Mucosa of gallbladder (tissue), 1 donor: ENCODE data around the gene ASL. TPM values are rescaled to one million over a fixed set of nuclear protein-coding genes. Genes with fewer than 3 reads are reported as not detected.
"Not testable (repeated sequence)": the region's sequence is repeated elsewhere in the genome, so short reads cannot be mapped to it uniquely, and the experiment has no call there.

Experiments used
- DNase-seq: peaks from one replicate; pipeline ENCODE4 v3.0.0-alpha.2; 2020; ENCODE audit warnings: low spot score
- total RNA-seq: library from RNA; stranded (reverse); gene quantifications from one replicate; pipeline ENCODE4 v1.2.1, GENCODE V29; 2021
- donor health status: DM: no; HTN: no; CAD: no.

The ASL gene
- total RNA-seq, 1 donor from 2014 or later: 138 TPM

DNA sequence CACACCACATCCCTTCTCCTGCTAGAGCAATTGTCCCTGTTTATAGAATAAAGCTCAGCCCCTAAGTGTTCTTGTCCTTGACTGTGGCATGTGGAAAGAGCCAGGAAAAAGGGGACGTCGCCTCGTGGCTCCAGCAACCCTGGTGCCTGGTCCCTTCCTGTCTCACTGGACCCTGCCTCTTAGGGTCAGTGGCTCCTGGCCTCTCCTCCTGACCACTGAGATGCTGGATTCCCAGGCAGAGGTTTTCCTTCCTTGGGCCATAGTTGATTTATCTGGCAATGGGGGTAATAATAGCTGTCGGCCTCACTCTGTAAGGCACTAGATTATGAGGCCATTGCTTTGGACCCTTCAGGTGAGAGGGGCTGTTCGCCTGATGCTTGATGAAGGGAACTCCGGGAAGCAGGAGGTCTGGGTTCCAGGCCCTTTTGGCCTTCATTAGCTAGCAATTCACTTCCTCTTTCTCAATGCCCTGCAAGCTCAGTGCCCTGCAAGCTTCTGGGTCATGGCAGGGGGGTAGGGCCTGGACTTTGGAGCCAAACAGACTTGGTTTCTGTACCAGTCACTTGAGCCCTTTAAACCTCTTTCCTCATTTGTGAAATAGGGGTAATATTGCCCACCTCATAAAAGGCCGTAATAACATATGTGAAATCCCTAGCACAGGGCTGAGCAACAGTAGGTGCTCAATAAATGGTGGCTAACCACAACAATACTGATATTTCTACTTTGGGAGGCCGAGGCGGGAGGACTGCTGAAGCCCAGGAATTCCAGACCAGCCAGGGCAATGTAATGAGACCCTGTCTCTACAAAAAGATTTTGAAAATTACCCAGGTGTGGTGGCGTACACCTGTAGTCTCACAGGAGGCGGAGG is 1.1 kb downstream of the ASL start:
- peak; percentile 70 for DNase-seq

DNA sequence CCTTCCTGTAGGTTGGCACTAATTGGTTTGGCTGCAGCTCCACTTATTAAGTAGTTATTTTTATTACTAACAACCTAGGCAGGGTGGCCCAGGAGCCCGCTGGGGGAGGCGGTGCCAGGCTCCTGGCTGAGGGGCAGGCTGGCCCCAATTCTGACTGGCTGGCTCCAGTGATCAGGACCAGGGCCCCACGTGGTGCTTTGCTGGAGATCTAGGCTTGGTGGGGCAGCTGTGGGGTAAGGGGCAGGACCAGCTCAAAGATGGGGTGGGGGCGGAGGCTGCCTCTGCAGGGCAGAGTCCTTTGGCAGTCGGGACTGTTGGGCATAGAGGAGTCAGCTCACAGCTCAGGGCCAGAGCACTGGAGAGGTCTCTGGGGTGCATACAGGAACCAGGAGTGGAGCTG is 2.4 kb downstream of the ASL start:
- no peak for DNase-seq

DNA sequence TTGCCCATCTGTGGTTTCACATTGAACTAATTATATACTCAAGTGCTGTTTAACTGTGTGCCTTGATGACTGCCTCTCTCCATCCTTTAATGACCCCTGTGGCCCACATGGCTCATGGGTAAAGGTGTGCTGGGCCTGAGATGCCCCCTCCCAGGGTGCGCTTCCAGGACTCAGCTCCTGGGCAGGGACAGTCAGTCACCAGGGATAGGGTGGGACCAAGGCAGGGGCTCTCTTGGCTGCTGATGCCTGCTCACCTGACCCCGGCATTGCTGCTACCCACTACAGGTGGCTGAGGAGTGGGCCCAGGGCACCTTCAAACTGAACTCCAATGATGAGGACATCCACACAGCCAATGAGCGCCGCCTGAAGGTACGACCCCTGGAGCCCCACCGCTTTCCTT is 6.5 kb downstream of the ASL start:
- DNase-seq: no peak

DNA sequence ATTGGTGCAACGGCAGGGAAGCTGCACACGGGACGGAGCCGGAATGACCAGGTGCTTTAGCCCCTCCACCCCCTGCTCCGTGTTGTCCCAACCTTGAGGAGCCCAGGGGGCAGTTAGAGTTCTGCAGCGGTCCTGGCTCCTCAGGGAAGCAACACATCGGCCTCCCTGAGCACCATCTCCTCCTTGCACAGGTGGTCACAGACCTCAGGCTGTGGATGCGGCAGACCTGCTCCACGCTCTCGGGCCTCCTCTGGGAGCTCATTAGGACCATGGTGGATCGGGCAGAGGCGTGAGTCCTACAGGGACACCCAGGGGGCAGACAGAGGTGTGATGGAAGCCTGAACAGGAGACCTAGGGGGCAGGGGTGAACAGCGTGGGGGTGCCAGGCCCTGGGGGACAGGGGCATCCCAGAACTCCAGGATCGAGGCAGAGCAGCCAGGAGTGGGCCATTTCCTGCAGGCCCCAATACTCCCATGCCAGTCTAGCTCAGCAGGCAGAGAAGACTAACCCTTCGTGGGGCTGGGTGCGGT is 7.3 kb downstream of the ASL start:
- no peak for DNase-seq

DNA sequence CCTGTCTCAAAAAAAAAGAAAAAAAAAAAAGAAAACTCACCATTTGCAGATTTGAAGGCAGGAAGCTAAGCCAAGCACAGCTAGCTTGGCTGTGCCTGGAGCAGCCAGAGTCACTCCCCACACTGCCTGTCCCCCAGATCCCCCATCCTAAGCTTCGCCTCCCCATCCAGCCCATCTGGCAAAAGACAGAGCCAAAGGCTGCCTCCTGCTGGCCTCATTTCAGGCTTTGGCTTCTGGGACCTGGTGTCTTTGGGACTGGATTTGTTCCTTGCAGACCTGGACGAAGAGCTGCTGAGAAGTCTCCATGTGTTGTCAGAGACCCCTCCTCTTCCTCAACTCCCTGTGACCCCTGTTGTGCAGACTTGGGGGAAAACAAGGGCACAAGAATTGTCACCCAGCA is 8.1 kb downstream of the ASL start:
- no peak for DNase-seq

DNA sequence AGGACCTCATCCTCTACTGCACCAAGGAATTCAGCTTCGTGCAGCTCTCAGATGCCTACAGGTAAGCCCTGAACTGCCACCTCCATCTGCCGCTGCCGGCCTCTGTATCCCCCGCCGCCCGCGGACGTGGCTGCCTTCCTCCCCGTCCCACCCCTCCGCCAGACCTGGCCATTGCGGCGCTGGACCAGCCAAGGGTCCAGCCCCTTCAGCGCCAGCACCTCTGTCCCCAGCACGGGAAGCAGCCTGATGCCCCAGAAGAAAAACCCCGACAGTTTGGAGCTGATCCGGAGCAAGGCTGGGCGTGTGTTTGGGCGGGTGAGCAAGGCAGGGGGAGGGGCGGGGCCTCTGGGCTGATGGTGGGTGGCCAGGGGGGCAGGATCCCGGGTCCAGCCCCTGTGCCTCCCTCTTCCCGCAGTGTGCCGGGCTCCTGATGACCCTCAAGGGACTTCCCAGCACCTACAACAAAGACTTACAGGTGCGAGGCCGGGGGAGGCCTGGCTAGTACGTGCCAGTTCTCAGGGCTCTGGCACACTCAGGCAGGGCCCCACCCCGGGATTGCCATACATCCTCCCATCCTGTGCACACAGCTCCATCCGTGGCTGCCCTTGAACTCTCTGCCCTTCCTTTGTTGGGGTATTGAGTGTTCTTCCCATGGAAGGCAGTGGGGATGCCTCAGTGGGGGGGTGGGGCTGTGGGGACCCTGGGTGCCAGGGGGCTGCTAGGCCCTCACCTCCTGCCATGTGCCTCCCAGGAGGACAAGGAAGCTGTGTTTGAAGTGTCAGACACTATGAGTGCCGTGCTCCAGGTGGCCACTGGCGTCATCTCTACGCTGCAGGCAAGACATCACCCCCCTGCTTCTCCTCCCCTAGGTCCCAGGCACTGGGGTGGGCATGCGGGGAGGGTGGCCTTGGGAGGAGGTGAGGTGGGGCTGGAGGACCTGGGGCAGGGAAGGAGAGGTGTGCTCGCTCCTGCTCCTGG is 13.5 kb downstream of the ASL start:
- no peak for DNase-seq

DNA sequence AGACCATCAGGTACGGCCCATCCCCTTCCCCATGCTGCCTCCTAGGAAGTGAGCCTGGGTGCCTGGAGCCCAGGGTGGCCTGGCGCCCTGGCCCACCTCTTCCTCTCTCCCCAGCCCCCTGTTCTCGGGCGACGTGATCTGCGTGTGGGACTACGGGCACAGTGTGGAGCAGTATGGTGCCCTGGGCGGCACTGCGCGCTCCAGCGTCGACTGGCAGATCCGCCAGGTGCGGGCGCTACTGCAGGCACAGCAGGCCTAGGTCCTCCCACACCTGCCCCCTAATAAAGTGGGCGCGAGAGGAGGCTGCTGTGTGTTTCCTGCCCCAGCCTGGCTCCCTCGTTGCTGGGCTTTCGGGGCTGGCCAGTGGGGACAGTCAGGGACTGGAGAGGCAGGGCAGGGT is 17.0 kb downstream of the ASL start:
- no peak for DNase-seq

DNA sequence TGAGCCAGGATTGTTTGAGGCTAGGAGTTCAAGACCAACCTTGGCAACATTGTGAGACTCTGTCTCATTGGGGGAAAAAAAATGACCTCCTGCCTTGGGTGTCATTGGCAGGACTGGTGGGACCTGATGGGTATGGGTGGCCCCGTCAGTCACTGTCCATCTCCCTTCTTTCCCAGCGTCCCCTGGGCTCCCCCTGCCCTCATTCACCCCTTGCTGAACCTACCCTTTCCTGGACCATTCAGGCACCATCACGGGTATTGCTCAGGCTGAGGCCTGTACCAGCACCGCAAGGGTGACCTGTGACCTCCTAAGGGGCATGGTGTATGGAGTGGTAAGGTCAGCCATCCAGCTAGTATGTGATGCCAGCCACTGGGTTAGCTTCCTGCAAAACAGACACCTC is 19.4 kb downstream of the ASL start:
- no peak for DNase-seq

DNA sequence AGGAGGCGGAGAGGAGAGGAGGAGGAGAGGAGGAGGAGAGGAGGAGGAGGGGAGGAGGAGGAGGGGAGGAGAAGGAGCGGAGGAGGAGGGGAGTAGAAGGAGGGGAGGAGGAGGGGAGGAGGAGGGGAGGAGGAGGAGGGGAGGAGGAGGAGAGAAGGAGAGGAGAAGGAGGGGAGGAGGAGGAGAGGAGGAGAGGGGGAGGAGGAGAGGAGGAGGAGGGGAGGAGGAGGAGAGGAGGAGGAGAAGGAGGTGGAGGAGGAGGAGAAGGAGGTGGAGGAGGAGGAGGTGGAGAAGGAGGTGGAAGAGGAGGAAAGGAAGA is 23.6 kb downstream of the ASL start:
- DNase-seq: no peak

DNA sequence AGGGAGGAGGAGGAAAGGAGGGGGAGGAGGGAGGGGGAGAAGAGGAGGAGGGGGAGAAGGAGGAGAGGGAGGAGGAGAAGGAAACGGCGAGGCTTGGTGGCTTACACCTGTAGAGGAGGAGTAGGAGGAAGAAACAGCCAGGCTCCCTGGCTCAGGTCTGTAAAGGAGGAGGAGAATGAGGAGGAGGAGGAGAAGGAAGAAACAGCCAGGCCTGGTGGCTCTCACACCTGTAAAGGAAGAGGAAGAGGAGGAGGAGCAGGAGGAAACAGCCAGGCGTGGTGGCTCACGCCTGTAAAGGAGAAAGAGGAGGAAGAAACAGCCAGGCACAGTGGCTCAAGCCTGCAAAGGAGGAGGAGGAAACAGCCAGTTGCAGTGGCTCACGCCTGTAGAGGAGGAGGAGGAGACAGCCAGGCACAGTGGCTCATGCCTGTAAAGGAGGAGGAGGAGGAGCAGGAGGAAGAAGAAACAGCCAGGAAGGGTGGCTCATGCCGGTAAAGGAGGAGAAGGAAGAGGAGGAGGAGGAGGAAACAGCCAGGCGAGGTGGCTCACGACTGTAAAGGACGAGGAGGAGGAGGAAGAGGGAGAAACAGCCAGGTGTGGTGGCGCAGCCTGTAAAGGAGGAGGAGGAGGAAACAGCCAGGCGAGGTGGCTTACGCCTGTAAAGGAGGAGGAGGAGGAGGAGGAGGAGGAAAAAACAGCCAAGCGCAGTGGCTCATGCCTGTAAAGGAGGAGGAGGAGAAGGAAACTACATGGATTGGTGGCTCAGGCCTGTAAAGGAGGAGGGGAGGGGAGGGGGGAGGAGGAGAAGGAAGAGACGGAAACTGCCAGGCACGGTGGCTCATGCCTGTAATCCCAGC is 24.2 kb downstream of the ASL start:
- peak; percentile 83 for DNase-seq

DNA sequence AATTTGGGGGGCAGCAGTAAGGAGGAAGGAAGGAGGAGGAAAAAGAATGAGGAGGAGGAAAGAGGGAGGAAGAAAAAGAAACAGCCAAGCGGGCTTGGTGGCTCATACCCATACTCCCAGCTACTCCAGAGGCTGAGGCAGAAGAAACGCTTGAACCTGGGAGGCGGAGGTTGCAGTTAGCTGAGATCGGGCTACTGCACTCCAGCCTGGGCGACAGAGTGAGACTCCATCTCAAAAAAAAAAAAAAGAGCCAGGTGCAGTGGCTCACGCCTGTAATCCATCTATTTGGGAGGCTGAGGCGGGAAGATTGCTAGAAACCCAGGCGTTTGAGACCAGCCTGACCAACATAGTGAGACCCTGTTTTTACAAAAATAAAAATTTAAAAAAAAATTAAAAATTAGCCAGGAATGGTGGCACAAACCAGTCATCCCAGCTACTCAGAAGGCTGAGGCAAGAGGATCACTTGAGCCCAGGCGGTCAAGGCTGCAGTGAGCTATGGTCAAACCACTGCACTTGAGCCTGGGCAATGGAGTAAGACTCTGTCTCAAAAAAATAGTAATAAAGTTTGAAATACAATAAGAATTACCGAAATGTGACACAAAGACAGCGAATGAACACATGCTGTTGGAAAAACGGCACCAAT is 24.9 kb downstream of the ASL start:
- no peak for DNase-seq

DNA sequence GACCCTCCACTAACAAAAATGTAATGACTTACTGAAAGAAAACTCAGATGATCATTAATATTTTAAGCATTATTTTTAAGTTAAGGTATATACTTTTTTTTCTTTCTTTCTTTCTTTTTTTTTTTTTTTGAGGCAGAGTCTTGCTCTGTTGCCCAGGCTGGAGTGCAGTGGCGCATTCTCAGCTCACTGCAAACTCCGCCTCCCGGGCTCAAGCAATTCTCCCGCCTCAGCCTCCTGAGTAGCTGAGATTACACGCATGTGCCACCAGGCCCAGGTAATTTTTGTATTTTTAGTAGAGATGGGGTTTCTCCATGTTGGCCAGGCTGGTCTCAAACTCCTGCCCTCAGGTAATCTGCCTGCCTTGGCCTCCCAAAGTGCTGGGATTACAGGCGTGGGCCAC is 26.5 kb downstream of the ASL start:
- DNase-seq: not testable (repeated sequence)

DNA sequence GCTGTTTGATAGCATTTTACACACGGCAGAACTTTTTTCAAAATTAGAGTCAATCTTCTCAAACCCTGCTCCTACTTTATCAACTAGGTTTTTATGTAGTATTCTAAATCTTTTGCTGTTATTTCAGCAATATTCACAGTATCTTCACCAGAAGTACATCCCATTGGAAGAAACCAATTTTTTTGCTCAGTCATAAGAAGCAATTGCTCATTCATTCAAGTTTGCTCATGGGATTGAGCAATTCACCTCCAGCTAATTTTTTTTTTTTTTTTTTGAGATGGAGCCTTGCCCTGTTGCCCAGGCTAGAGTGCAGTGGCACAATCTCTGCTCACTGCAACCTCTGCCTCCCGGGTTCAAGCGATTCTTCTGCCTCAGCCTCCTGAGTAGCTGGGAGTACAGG is 28.4 kb downstream of the ASL start:
- DNase-seq: not testable (repeated sequence)

DNA sequence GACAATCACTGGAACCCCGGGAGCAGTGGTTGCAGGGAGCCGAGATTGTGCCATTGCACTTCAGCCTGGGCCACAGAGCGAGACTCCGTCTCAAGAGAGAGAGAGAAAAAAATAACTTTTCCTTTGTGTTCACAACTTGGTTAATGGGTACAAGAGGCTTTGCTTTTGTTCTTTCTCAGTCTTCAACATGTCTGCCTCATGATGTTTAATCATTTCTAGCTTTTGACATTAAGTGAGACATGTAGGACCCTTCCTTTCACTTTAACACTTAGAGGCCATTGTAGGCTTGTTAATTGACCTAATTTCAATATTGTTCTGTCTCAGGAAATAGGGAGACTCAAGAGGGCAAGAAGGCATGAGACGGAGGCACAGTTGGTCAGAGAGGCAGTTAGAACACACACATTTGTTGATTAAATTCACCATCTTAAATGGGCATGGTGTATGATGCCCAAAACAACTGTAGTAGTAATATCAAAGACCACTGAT is 29.7 kb downstream of the ASL start:
- no peak for DNase-seq

DNA sequence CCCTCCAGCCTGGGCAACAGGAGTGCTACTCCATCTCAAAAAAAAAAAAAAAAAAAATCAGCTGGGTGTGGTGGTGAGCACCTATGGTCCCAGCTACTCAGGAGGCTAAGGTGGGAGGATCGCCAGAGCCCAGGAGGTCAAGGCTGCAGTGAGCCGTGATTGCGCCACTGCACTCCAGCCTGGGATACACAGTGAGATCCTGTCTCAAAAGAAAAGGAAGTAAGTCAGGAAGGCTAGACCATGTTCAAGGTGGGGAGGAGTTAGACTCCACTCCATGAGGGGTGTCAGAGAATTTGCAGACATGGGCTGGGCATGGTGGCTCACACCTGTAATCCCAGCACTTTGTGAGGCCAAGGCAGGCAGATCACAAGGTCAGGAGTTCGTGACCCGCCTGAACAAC is 32.8 kb downstream of the ASL start:
- not testable (repeated sequence) for DNase-seq

DNA sequence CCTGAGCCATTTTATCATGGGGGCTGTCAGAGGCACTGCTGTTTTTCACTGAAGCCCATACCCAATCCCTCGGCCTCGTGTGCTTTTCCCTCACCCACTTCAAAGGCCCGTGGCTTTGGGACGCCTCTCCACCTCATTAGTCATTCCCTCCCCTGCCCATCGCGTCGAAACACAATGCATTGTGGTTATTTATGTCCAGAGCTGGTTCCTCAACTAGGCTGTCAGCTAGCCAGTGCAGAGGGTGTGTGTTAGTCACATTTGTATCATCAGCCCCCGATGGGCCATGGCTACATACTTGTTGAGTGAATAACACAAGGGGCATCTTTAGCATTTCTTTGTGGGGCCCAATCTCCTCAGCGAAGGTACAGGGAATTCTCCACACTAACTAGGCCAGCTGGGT is 35.2 kb downstream of the ASL start:
- DNase-seq: no peak

DNA sequence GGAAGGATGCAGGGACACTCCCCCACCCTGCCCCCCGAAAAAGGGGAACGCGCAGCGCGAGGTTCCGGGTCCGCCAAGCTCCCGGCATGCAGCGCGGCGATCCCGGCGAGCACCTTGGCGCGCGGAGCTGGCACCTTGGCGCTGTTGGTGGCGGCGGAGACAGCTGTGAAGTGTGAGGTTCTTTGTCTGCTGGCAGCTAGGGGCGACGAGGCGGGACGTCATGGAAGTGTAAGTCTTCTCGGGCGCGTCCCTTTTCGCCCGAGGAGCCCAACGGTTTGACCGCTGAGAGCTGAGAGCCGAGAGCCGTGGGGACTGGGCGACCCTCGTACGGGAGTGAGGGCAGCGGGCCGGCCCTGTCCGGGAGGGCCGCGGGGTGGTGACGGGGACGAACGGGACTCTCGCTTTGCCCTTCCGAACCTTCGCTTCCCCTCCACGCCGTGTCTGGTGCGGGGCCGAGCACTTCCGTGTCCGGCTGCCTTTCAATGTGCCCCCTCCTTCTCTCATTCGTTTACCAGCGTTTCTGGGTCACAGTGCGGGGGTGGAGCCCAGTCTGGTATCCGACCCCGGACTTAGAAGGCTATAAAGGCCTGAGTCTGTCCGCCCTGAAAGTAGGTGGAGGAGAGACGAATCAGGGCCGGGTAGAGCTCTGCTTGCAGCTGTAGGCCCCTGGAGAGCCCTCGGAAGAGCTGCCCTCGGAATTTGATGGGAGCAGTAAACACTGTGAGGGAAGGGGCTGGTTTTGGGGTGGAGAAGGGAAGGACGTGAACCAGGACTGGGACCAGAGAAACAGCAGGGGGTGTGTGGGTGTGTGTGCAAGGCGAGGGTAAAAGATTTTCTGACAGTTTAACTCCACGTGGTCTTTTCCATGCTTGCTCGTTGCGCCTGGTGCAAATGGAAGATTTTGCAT is 39.4 kb downstream of the ASL start, which contains the start of gene CRCP:
Gene CRCP (plus strand): TSS at position 105 of the 907 bp plus-strand sequence. CDS start 116 bp downstream, at position 221.
- peak; percentile 75 for DNase-seq

DNA sequence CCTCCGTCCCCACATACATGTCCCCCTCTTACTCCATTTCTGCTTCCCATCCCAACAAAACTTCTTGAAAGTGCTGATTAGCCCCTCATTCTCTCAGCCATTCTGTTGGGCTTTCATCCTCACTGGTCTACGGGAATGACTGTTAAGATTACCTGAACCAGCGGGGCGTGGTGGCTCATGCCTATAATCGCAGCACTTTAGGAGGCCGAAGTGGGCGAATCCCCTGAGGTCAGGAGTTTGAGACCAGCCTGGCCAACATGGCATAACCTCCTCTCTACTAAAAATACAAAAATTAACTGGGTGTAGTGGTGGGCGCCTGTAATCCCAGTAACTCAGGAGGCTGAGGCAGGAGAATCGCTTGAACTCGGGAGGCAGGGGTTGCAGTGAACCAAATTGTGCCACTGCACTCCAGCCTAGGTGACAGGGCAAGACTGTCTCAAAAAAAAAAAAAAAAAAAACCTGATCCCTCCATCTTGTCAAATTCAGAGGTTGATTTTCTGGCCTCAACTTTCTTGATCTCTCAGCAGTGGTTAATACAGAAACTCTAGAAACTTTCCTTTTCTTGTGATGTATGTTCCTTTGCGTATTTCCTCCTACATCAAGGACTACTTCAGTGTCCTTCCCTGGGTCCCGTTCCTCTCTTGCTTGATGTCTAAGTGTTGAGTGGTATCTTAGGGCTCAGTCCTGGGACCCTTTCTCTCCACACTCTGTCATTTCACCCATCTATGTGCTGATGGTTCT is 41.2 kb downstream of the ASL start:
- not testable (repeated sequence) for DNase-seq

DNA sequence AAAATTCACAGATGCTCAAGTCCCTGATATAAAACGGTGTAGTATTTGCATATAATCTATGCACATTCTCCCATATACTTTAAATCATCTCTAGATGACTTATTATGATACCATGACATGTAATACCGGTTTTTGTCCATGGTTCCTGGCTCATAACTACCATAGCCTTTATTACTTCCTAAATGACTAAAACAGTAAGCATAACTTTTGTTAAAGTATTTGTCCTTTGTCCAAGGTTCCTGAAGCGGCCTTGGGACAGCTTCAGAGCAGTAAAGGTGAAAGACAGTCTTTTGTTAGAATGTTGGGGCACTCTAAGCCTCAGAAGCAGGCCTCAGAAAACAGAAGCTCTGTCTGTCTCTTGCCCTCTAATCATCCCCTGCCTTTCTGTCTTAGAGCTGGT is 43.0 kb downstream of the ASL start:
- DNase-seq: no peak
